B cell (primary cell): Measurements from ENCODE around the gene NDFIP1.

Experiments used
- CTCF ChIP-seq: fragments of 200-600 bp; IDR thresholded peaks from one replicate; pipeline ENCODE4 v1.8.0; 2022; ENCODE audit warnings: antibody characterized with exemption, mild to moderate bottlenecking
- EZH2 ChIP-seq: IDR thresholded peaks from 2 replicates; pipeline ENCODE4 v1.6.1; 2012; ENCODE audit warnings: borderline replicate concordance, low read depth, mild to moderate bottlenecking, moderate library complexity, low read length; ENCODE audit not compliant: insufficient read depth, poor library complexity, severe bottlenecking

GRCh38 chr5:142122121-142122520 lies 13.5 kb downstream of the NDFIP1 start:
- no peak for TF ChIP-seq CTCF
- TF ChIP-seq EZH2: no peak
